Gastroesophageal sphincter (tissue), 4 donors: Measurements from ENCODE around the gene SLC6A1. TPM values are rescaled to one million over a fixed set of nuclear protein-coding genes. Genes with fewer than 3 reads are reported as not detected.

Source experiments
- ATAC-seq: fragments of 150-250 bp; one replicate; pipeline ENCODE4 v1.9.1; 2016; ENCODE audit warnings: mild to moderate bottlenecking, moderate library complexity
- H3K27ac ChIP-seq, 4 donors: fragments of 200-600 bp; sonication (generic) in 3 of 4; 1 replicate in 3 of 4; 2 replicates in 1 of 4; pipeline ENCODE4 v1.5.1; 2016 to 2019
- H3K27me3 ChIP-seq: fragments of 200-600 bp; sonication (generic); one replicate; pipeline ENCODE4 v1.5.1; 2019
- H3K36me3 ChIP-seq, 2 donors: fragments of 200-600 bp; sonication (generic); one replicate each; pipeline ENCODE4 v1.5.1; 2019; ENCODE audit warnings: control low read depth in 1 of 2
- H3K4me1 ChIP-seq, 3 donors: fragments of 200-600 bp; sonication (generic); 1 replicate in 2 of 3; 2 replicates in 1 of 3; pipeline ENCODE4 v1.5.1; 2016 to 2019; ENCODE audit warnings: control low read depth in 2 of 3
- H3K4me3 ChIP-seq, 2 donors: fragments of 200-600 bp; sonication (generic); one replicate each; pipeline ENCODE4 v1.5.1; 2019; ENCODE audit warnings: mild to moderate bottlenecking in 1 of 2, moderate library complexity in 1 of 2
- H3K9me3 ChIP-seq, 3 donors: fragments of 200-600 bp; sonication (generic); one replicate each; pipeline ENCODE4 v1.5.1; 2017 to 2019; ENCODE audit warnings: control low read depth in 2 of 3
- EP300 ChIP-seq: sonication (generic); formaldehyde crosslinking; IDR thresholded peaks from one replicate; pipeline ENCODE4 v1.6.1; 2017; ENCODE audit warnings: antibody characterized with exemption, mild to moderate bottlenecking
- POLR2A ChIP-seq, 2 donors: fragments of 450-650 bp; IDR thresholded peaks; one replicate each; pipeline ENCODE4 v1.6.1; 2017; ENCODE audit warnings: antibody characterized with exemption in 2 of 2, mild to moderate bottlenecking in 2 of 2, moderate library complexity in 1 of 2
- POLR2AphosphoS5 ChIP-seq: sonication (generic); formaldehyde crosslinking; IDR thresholded peaks from one replicate; pipeline ENCODE4 v1.6.1; 2017; ENCODE audit warnings: antibody characterized with exemption
- WGBS, 2 donors: methylation state at CpG; one replicate each; pipeline ENCODE4 v1.1.5; 2018; ENCODE audit warnings: low coverage in 1 of 2; 5-methylcytosine and 5-hydroxymethylcytosine counted together
- total RNA-seq, 4 donors: library from RNA; depleted of rRNA; stranded (reverse); fragments of >200 nt; gene quantifications; one replicate each; pipeline ENCODE4 v1.1.0, GENCODE V29; 2016
- TF ChIP-seq, protein P1 (sequence below), 4 experiments: fragments of 200-600 bp in 2 of 4; fragments of 450-650 bp in 2 of 4; sonication (generic) in 1 of 4; IDR thresholded peaks; one replicate each; pipeline ENCODE4 v1.5.1; 2017 to 2019; ENCODE audit warnings: antibody characterized with exemption in 4 of 4, mild to moderate bottlenecking in 2 of 4, moderate library complexity in 2 of 4

SLC6A1 gene
- 1 to 10 TPM in 1 of 4 donors, under 1 TPM in 2, not detected in 1; 0.62 to 2.5 (median 0.67) TPM for total RNA-seq

DNA sequence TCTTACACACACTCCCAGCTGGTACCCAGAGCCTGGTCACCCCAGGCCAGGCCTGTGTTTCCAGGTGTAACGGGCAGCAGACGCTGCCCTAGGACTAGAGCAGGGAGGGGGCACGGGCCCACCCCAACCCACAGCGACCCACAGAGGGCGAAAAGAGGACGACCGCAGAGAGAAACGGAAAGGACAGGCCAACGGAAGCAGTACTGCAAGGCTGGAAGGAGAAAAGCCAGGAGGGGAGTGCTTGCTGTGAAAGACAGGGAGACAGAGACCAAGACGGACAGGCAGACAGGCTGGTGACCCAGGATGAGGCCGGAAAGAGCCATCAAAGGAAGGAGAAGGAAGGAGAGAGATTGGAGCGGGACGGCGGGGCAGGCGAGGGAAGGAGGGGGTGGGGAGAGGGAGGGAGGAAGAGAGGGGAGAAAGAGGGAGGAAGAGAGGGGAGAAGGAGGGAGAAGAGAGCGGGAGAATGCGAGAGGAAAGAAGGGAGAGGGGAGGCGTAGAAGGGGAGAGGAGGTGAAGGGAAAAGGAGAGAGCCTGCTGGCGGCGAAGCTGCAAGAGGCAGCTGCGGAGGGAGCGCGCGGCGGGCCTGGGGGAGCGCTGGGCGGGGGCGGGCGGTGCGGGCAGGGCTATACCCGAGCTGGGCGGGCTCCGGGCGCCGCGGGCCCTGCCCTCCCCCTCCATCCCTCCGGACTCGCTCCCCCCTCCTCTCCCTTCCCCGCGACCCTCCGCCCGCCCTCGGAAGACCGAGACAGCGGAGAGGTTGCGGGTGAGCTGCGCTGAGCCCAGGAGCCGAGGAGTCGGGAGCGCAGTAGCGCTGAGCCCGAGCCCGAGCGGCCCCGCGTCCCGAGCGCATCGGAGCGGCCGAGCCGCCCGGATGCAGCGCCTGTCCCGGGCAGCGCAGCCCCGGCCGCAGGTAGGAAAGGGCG lies at the start of gene SLC6A1:
Gene SLC6A1, plus strand, starts transcription at position 732 of the 926 bp plus-strand sequence. CDS start 24,464 bp downstream, outside the sequence.
- ATAC-seq: peak; percentile 58
- no peaks in the 10 kb centered on the region for H3K36me3 ChIP-seq
- H3K27ac ChIP-seq: peak within 1 kb of the TSS in 1 of 4 donors; percentile 39
- TF ChIP-seq EP300: no peak
- no peak for TF ChIP-seq POLR2AphosphoS5
- TF ChIP-seq, protein P1, sequence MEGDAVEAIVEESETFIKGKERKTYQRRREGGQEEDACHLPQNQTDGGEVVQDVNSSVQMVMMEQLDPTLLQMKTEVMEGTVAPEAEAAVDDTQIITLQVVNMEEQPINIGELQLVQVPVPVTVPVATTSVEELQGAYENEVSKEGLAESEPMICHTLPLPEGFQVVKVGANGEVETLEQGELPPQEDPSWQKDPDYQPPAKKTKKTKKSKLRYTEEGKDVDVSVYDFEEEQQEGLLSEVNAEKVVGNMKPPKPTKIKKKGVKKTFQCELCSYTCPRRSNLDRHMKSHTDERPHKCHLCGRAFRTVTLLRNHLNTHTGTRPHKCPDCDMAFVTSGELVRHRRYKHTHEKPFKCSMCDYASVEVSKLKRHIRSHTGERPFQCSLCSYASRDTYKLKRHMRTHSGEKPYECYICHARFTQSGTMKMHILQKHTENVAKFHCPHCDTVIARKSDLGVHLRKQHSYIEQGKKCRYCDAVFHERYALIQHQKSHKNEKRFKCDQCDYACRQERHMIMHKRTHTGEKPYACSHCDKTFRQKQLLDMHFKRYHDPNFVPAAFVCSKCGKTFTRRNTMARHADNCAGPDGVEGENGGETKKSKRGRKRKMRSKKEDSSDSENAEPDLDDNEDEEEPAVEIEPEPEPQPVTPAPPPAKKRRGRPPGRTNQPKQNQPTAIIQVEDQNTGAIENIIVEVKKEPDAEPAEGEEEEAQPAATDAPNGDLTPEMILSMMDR (IDR thresholded peaks at IDR 0.05): no peak
- TF ChIP-seq POLR2A (IDR thresholded peaks at IDR 0.05): no peak
- H3K4me1 ChIP-seq: peaks cover 0 to 22% (median 0%) of the 10 kb centered on the region in 3 donors
- peak within 1 kb of the TSS; percentile 37 to 54 for H3K4me3 ChIP-seq
- H3K27me3 ChIP-seq: peaks cover 60% of the 10 kb centered on the region
- no peaks in the 10 kb centered on the region for H3K9me3 ChIP-seq
- whole genome bisulfite sequencing, 2 donors: 0% methylated on average over 9 to 15 of the region's 69 CpGs

DNA sequence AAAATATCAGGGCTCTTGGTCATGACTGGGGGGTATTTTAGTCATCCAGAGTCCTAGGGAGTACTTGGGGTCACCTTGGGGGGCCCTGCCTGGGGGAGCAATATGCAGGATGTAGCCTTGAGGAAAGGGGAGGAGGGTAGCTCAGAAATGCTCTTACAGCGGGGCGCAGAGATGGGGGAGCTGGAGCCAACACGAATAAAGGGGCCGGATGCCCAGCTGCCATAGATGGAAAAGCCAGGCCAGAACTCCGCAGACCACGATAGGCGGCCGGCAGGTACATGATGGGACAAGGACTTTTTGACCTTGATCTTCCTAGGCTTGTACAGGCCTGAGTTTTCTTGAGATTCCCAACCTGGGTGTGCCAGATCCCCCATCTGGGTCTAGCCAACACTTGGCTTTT lies 47.7 kb upstream of the SLC6A1 start:
- Histone ChIP-seq H3K9me3 (no peaks in the 10 kb centered on the region), H3K4me1 (no peaks in the 10 kb centered on the region), H3K27me3 (peaks cover 42% of the 10 kb centered on the region), H3K4me3 (no peak overlapping the region), H3K36me3 (no peaks in the 10 kb centered on the region), H3K27ac (no peak overlapping the region)
- TF ChIP-seq EP300 (no peak), POLR2A (IDR thresholded peaks at IDR 0.05) (no peak), POLR2AphosphoS5 (no peak)
- TF ChIP-seq, protein P1 (IDR thresholded peaks at IDR 0.05): no peak
- WGBS, 2 donors: 100% methylated on average over 4 of the region's 8 CpGs; no CpG with 5 or more reads in 1 of the 2 donors
- ATAC-seq: no peak

- no peaks in the 10 kb centered on the region for H3K36me3 ChIP-seq
- H3K27me3 ChIP-seq: peaks cover 51% of the 10 kb centered on the region
- no peak overlapping the region for H3K27ac ChIP-seq
- ATAC-seq: peak; percentile 56
- H3K9me3 ChIP-seq: no peaks in the 10 kb centered on the region
- H3K4me1 ChIP-seq: no peaks in the 10 kb centered on the region
- H3K4me3 ChIP-seq: no peak overlapping the region
- no peak for TF ChIP-seq EP300
- TF ChIP-seq POLR2AphosphoS5: no peak
- TF ChIP-seq, protein P1 (IDR thresholded peaks at IDR 0.05): peak in 3 of 4 experiments; percentile 62 to 89 (median 69)
- TF ChIP-seq POLR2A (IDR thresholded peaks at IDR 0.05): no peak
- 17 to 33% methylated on average over 3 to 4 of the region's 8 CpGs for WGBS, 2 donors
Measured at GRCh38 chr3:10945683-10946287, 46.8 kb upstream of the SLC6A1 start.

GRCh38 chr3:10946526-10946925 lies 46.0 kb upstream of the SLC6A1 start:
- H3K36me3 ChIP-seq: no peaks in the 10 kb centered on the region
- no peak for ATAC-seq
- no peaks in the 10 kb centered on the region for H3K9me3 ChIP-seq
- TF ChIP-seq EP300: no peak
- TF ChIP-seq POLR2A (IDR thresholded peaks at IDR 0.05): no peak
- no peak for TF ChIP-seq POLR2AphosphoS5
- TF ChIP-seq, protein P1 (IDR thresholded peaks at IDR 0.05): no peak
- H3K4me1 ChIP-seq: no peaks in the 10 kb centered on the region
- 46 to 61% methylated on average over 7 to 8 of the region's 8 CpGs for WGBS, 2 donors
- H3K27me3 ChIP-seq: peaks cover 57% of the 10 kb centered on the region
- H3K4me3 ChIP-seq: no peak overlapping the region
- no peak overlapping the region for H3K27ac ChIP-seq
